Common myeloid progenitor, CD34-positive (primary cell): ENCODE measurements around the gene REPS2.

ENCODE experiments used
- CTCF ChIA-PET: fragments of 350-600 bp; sonication (Branson Sonifier 250); formaldehyde crosslinking; loops from one replicate; lab custom pipeline; 2021; ENCODE audit warnings: antibody characterized with exemption; lab: Charles Lee
- POLR2A ChIA-PET: fragments of 350-600 bp; sonication (Branson Sonifier 250); formaldehyde crosslinking; loops from one replicate; lab custom pipeline; 2021; ENCODE audit warnings: antibody characterized with exemption; lab: Charles Lee
- DNase-seq, 3 donors: peaks; one replicate each; pipeline versions ENCODE4 v3.0.0 to v3.0.0-alpha.2; 2013
- H3K27ac ChIP-seq, 2 experiments: 1 replicate in 1 of 2; 2 replicates in 1 of 2; pipeline ENCODE4 v1.7.0; 2013; ENCODE audit warnings: inconsistent platforms in 2 of 2, low read length in 2 of 2, mild to moderate bottlenecking in 2 of 2, low read depth in 1 of 2, moderate library complexity in 1 of 2; ENCODE audit not compliant: severe bottlenecking in 2 of 2, insufficient read depth in 1 of 2, poor library complexity in 1 of 2
- H3K27me3 ChIP-seq, 5 experiments: replicated peaks in 2 of 5; 1 replicate in 3 of 5; 2 replicates in 2 of 5; pipeline versions ENCODE4 v1.6.1 to v1.7.0; 2013; ENCODE audit warnings: low read length in 4 of 5, mild to moderate bottlenecking in 2 of 5, moderate library complexity in 2 of 5, inconsistent platforms in 1 of 5; ENCODE audit not compliant: insufficient read depth in 5 of 5, control insufficient read depth in 4 of 5
- H3K36me3 ChIP-seq, 4 experiments: 1 replicate in 2 of 4; 2 replicates in 2 of 4; pipeline versions ENCODE4 v1.6.1 to v1.7.0; 2013; ENCODE audit warnings: low read length in 3 of 4, control low read depth in 1 of 4, mild to moderate bottlenecking in 1 of 4; ENCODE audit not compliant: control insufficient read depth in 4 of 4, insufficient read depth in 4 of 4
- H3K4me1 ChIP-seq, 4 experiments: 1 replicate in 3 of 4; 2 replicates in 1 of 4; pipeline versions ENCODE4 v1.6.1 to v1.7.1; 2013; ENCODE audit warnings: low read length in 3 of 4, mild to moderate bottlenecking in 3 of 4, control low read depth in 1 of 4, inconsistent platforms in 1 of 4, moderate library complexity in 1 of 4; ENCODE audit not compliant: control insufficient read depth in 4 of 4, insufficient read depth in 4 of 4; ENCODE audit errors: control extremely low read depth in 1 of 4
- H3K4me3 ChIP-seq, 7 experiments: 1 replicate in 4 of 7; 2 replicates in 3 of 7; pipeline versions ENCODE4 v1.5.1 to v1.7.0; 2013; ENCODE audit warnings: mild to moderate bottlenecking in 7 of 7, low read length in 6 of 7, moderate library complexity in 6 of 7, inconsistent platforms in 2 of 7, low read depth in 2 of 7, control low read depth in 1 of 7; ENCODE audit not compliant: insufficient read depth in 4 of 7, control insufficient read depth in 1 of 7; ENCODE audit errors: extremely low read depth in 1 of 7
- H3K9me3 ChIP-seq, 5 experiments: 1 replicate in 4 of 5; 2 replicates in 1 of 5; pipeline versions ENCODE4 v1.6.1 to v1.7.1; 2013; ENCODE audit warnings: low read length in 4 of 5, mild to moderate bottlenecking in 2 of 5, inconsistent platforms in 1 of 5, low read depth in 1 of 5, moderate library complexity in 1 of 5; ENCODE audit not compliant: control insufficient read depth in 4 of 5, insufficient read depth in 2 of 5; ENCODE audit errors: control extremely low read depth in 1 of 5
- WGBS: methylation state at CpG from one replicate; pipeline ENCODE4 v1.1.5; 2013; ENCODE audit not compliant: insufficient coverage; 5-methylcytosine and 5-hydroxymethylcytosine counted together

REPS2 gene

DNA sequence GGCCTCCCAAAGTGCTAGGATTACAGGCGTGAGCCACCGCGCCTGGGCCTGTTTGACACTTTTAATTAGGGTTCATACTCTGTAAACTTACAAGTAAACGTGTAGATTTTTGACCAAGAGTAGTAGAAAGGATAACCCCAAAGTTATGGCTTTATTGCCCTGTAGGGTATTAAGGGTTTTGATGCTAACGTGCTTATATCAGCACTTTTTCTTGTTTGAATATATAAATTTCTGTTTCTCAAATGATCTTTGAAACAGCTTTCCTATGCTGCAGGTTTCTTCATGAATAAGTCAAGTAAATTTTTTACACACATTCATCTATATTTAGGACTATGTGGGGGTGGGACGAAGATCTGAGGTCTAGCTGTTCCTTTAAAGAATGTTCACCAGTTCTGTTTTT, 29.3 kb upstream of the REPS2 start:
- DNase-seq, result no peak
- Histone ChIP-seq H3K27ac (no peak overlapping the region), H3K4me1 (no peaks in the 10 kb centered on the region), H3K27me3 (peaks cover 0 to 5% (median 0%) of the 10 kb centered on the region in 5 experiments), H3K36me3 (no peaks in the 10 kb centered on the region), H3K4me3 (no peak overlapping the region), H3K9me3 (peaks cover 0 to 1% (median 0%) of the 10 kb centered on the region in 5 experiments)
- CTCF ChIA-PET, result interaction anchor here (0.6 kb wide), 1 partner anchor 10 kb away, joined by 3 read pairs; no protein-coding TSS in a partner anchor
- POLR2A ChIA-PET, result no interaction called here
- WGBS, result 100% methylated on average over 4 of the region's 6 CpGs

GRCh38 chrX:16918979-16919378, 27.5 kb upstream of the REPS2 start:
- Histone ChIP-seq H3K27me3 (peaks cover 0 to 5% (median 0%) of the 10 kb centered on the region in 5 experiments), H3K9me3 (peaks cover 0 to 2% (median 0%) of the 10 kb centered on the region in 5 experiments), H3K36me3 (no peaks in the 10 kb centered on the region), H3K27ac (no peak overlapping the region), H3K4me1 (no peaks in the 10 kb centered on the region), H3K4me3 (no peak overlapping the region)
- POLR2A ChIA-PET, result no interaction called here
- DNase-seq, result no peak
- CTCF ChIA-PET, result no interaction called here

- Histone ChIP-seq H3K36me3 (no peaks in the 10 kb centered on the region), H3K4me3 (no peak overlapping the region), H3K9me3 (peaks cover 0 to 7% (median 4%) of the 10 kb centered on the region in 5 experiments), H3K4me1 (no peaks in the 10 kb centered on the region), H3K27me3 (peaks cover 0 to 2% (median 0%) of the 10 kb centered on the region in 5 experiments), H3K27ac (no peak overlapping the region)
- ChIA-PET CTCF (no interaction called here), POLR2A (no interaction called here)
- DNase-seq, result no peak
Measured at GRCh38 chrX:16920075-16920474, 26.4 kb upstream of the REPS2 start.

- POLR2A ChIA-PET, result no interaction called here
Measured at GRCh38 chrX:16923157-16923556, 23.3 kb upstream of the REPS2 start.

GRCh38 chrX:16924631-16925480, 21.6 kb upstream of the REPS2 start:
- no peak overlapping the region for H3K27ac ChIP-seq
- 57% methylated on average over 1 of the region's 1 CpG for WGBS
- ChIA-PET CTCF (no interaction called here), POLR2A (no interaction called here)
- H3K9me3 ChIP-seq, result peaks cover 0 to 7% (median 4%) of the 10 kb centered on the region in 5 experiments
- no peak for DNase-seq
- no peaks in the 10 kb centered on the region for H3K36me3 ChIP-seq
- H3K4me3 ChIP-seq, result no peak overlapping the region
- H3K27me3 ChIP-seq, result peaks cover 0 to 8% (median 0%) of the 10 kb centered on the region in 5 experiments
- no peaks in the 10 kb centered on the region for H3K4me1 ChIP-seq

More at GRCh38 chrX:16923157-16923556, 23.3 kb upstream of the REPS2 start:
- no CpG with 5 or more reads among the region's 3 CpGs for WGBS
- DNase-seq, result no peak
- H3K27me3 ChIP-seq, result peaks cover 0 to 8% (median 0%) of the 10 kb centered on the region in 5 experiments
- no peak overlapping the region for H3K27ac ChIP-seq
- H3K36me3 ChIP-seq, result no peaks in the 10 kb centered on the region
- no peaks in the 10 kb centered on the region for H3K4me1 ChIP-seq
- H3K9me3 ChIP-seq, result peaks cover 0 to 7% (median 4%) of the 10 kb centered on the region in 5 experiments
- no peak overlapping the region for H3K4me3 ChIP-seq
- CTCF ChIA-PET, result no interaction called here

DNA sequence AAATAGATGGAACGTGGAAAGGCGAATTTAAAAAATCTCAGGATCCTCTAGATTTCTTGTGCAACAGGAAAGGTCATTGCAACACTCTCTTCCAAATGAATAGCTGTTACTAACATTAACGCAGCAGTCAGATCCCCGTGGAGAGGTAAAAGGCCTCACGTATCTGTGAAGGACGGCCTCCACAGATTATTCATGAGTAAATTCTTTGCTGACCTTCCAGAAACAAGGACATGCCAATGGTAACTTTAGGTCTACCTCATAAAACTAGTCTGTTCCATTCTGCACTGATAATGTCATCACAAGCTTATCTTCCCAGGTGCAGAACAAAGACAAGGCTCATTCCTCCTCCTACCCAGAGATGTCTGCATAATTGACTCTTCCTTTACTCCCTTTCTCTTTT, 16.1 kb upstream of the REPS2 start:
- ChIA-PET CTCF (no interaction called here), POLR2A (no interaction called here)
- Histone ChIP-seq H3K4me1 (no peaks in the 10 kb centered on the region), H3K27me3 (peaks cover 0 to 21% (median 0%) of the 10 kb centered on the region in 5 experiments), H3K36me3 (no peaks in the 10 kb centered on the region), H3K9me3 (no peaks in the 10 kb centered on the region), H3K27ac (no peak overlapping the region), H3K4me3 (no peak overlapping the region)
- DNase-seq, result no peak
- WGBS, result 75% methylated on average over 4 of the region's 6 CpGs

- Histone ChIP-seq H3K36me3 (no peaks in the 10 kb centered on the region), H3K4me3 (no peak overlapping the region), H3K4me1 (no peaks in the 10 kb centered on the region), H3K9me3 (no peaks in the 10 kb centered on the region), H3K27me3 (peaks cover 0 to 26% (median 0%) of the 10 kb centered on the region in 5 experiments), H3K27ac (no peak overlapping the region)
- WGBS, result 52% methylated on average over 3 of the region's 3 CpGs
- ChIA-PET POLR2A (no interaction called here), CTCF (no interaction called here)
- DNase-seq, result no peak
Measured at GRCh38 chrX:16931371-16931770, 15.1 kb upstream of the REPS2 start.
